ENCODE measurements around the gene TLR7. TPM values are rescaled to one million over a fixed set of nuclear protein-coding genes. Genes with fewer than 3 reads are reported as not detected.

Gene TLR7
- total RNA-seq, 1 donor = not detected

- no peak for DNase-seq (ENCODE audit: low read depth)
- no peak overlapping the region for H3K4me3 ChIP-seq (ENCODE audit: low read depth, low read length)
- TF ChIP-seq CTCF (IDR thresholded peaks at IDR 0.05; ENCODE audit: insufficient read depth, low read depth, low read length) = no peak
Observed at GRCh38 chrX:12932244-12932643, 65.4 kb downstream of the TLR7 start.

- no peak overlapping the region for H3K4me3 ChIP-seq (ENCODE audit: low read depth, low read length)
- TF ChIP-seq CTCF (IDR thresholded peaks at IDR 0.05; ENCODE audit: insufficient read depth, low read depth, low read length) = no peak
- no peak for DNase-seq (ENCODE audit: low read depth)
Observed at GRCh38 chrX:12934850-12935249, 68.0 kb downstream of the TLR7 start.

- DNase-seq (ENCODE audit: low read depth) = no peak
- no peak overlapping the region for H3K4me3 ChIP-seq (ENCODE audit: low read depth, low read length)
- no peak for TF ChIP-seq CTCF (IDR thresholded peaks at IDR 0.05; ENCODE audit: insufficient read depth, low read depth, low read length)
Observed at GRCh38 chrX:12936947-12937346, 70.1 kb downstream of the TLR7 start.

Other genes starting within 250 kb of the TLR7 start
- 21.6 and 30.2 TPM in 2 replicates for gene PRPS2, start 75.7 kb upstream of the TLR7 start, total RNA-seq
- gene TLR8, start 39.5 kb downstream of the TLR7 start, total RNA-seq = not detected in 2 replicates
- gene TMSB4X, start 108.0 kb downstream of the TLR7 start, total RNA-seq = 7,483 and 8,887 TPM in 2 replicates
- under 0.01 TPM in 2 replicates for gene FAM9C, start 177.5 kb downstream of the TLR7 start, total RNA-seq

Measured in fibroblast of villous mesenchyme (primary cell).